Measurements from ENCODE around the gene UBA52.

The UBA52 gene

DNA sequence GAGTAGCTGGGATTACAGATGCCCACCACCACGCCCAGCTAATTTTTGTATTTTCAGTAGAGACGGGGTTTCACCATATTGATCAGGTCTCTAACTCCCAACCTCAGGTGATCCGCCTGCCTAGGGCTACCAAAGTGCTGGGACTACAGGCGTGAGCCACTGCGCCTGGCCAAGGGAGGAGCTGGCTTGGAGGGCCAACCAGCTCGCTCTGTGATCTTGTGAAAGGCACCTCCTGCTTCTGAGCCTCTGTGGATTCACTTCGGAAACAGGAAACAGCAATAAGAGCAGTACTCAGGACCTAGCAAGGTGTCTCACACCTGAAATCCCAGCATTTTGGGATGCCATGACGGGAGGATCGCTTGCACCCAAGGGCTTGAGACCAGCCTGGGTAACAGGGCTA lies 47.8 kb upstream of the UBA52 start:
- peaks cover 18% of the 10 kb centered on the region for H3F3A ChIP-seq (ENCODE audit: insufficient read depth, low read length)
- no peaks in the 10 kb centered on the region for H3K27me3 ChIP-seq (replicated peaks; ENCODE audit: insufficient read depth, low read length)
- no peaks in the 10 kb centered on the region for H3K9me2 ChIP-seq (replicated peaks; ENCODE audit: insufficient read depth, low read length)
- H2AFZ ChIP-seq (ENCODE audit: low read length) = no peak overlapping the region
- no peak for DNase-seq
- H3K4me1 ChIP-seq (ENCODE audit: low read length) = peaks cover 9% of the 10 kb centered on the region
- H3K27ac ChIP-seq (ENCODE audit: low read length) = no peak overlapping the region
- H3K9me3 ChIP-seq (replicated peaks; ENCODE audit: insufficient read depth, low read length) = no peaks in the 10 kb centered on the region
- H3K9ac ChIP-seq (ENCODE audit: low read length) = no peak overlapping the region
- no peak overlapping the region for H3K4me3 ChIP-seq (ENCODE audit: low read length)
- no peaks in the 10 kb centered on the region for H3K36me3 ChIP-seq (replicated peaks; ENCODE audit: insufficient read depth, low read length)
- H4K20me1 ChIP-seq (ENCODE audit: insufficient read depth, low read length) = peaks cover 12% of the 10 kb centered on the region
- TF ChIP-seq EZH2phosphoT487 (IDR thresholded peaks at IDR 0.05; ENCODE audit: low read length) (no peak), EZH2 (optimal IDR thresholded peaks at IDR 0.05; ENCODE audit: low read depth, low read length) (no peak)
- TF ChIP-seq, protein P1, sequence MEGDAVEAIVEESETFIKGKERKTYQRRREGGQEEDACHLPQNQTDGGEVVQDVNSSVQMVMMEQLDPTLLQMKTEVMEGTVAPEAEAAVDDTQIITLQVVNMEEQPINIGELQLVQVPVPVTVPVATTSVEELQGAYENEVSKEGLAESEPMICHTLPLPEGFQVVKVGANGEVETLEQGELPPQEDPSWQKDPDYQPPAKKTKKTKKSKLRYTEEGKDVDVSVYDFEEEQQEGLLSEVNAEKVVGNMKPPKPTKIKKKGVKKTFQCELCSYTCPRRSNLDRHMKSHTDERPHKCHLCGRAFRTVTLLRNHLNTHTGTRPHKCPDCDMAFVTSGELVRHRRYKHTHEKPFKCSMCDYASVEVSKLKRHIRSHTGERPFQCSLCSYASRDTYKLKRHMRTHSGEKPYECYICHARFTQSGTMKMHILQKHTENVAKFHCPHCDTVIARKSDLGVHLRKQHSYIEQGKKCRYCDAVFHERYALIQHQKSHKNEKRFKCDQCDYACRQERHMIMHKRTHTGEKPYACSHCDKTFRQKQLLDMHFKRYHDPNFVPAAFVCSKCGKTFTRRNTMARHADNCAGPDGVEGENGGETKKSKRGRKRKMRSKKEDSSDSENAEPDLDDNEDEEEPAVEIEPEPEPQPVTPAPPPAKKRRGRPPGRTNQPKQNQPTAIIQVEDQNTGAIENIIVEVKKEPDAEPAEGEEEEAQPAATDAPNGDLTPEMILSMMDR (IDR thresholded peaks at IDR 0.05; ENCODE audit: low read length) = no peak
- H3K4me2 ChIP-seq (ENCODE audit: low read depth, low read length) = no peak overlapping the region
- H3K79me2 ChIP-seq (ENCODE audit: low read length) = peaks cover 30% of the 10 kb centered on the region

GRCh38 chr19:18526316-18526715 lies 45.3 kb upstream of the UBA52 start:
- peaks cover 6% of the 10 kb centered on the region for H3K79me2 ChIP-seq (ENCODE audit: low read length)
- no peaks in the 10 kb centered on the region for H3K9me3 ChIP-seq (replicated peaks; ENCODE audit: insufficient read depth, low read length)
- no peak overlapping the region for H3K27ac ChIP-seq (ENCODE audit: low read length)
- no peak for DNase-seq
- H3K4me3 ChIP-seq (ENCODE audit: low read length) = no peak overlapping the region
- no peak overlapping the region for H3K9ac ChIP-seq (ENCODE audit: low read length)
- H4K20me1 ChIP-seq (ENCODE audit: insufficient read depth, low read length) = no peaks in the 10 kb centered on the region
- no peaks in the 10 kb centered on the region for H3K27me3 ChIP-seq (replicated peaks; ENCODE audit: insufficient read depth, low read length)
- no peak overlapping the region for H2AFZ ChIP-seq (ENCODE audit: low read length)
- H3K36me3 ChIP-seq (replicated peaks; ENCODE audit: insufficient read depth, low read length) = no peaks in the 10 kb centered on the region
- peaks cover 6% of the 10 kb centered on the region; the same call in 1 of the 2 replicates for H3K4me1 ChIP-seq (ENCODE audit: low read length)
- TF ChIP-seq, protein P1 (IDR thresholded peaks at IDR 0.05; ENCODE audit: low read length) = no peak
- peaks cover 2% of the 10 kb centered on the region; the same call in 1 of the 2 replicates for H3F3A ChIP-seq (ENCODE audit: insufficient read depth, low read length)
- no peaks in the 10 kb centered on the region for H3K9me2 ChIP-seq (replicated peaks; ENCODE audit: insufficient read depth, low read length)
- H3K4me2 ChIP-seq (ENCODE audit: low read depth, low read length) = no peak overlapping the region

DNA sequence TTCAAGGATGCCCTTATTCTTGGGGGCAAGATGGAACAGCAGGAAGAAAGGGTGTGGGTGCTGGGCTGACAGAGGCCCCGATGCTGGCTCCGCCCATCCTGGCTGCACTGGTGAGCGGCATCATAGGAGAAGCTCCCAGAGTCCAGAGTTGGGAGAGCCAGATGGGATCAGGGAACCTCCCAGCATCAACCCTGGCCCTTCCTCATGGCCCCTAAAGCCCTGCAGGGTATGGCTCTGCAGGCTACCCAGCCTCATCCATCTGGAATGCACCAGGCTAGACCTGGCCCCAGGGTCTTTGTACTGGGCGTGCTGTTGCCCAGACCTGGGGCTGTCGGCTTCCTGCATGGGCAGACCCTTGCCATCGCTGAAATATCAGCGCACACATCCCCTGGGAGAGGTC lies 41.9 kb upstream of the UBA52 start:
- Histone ChIP-seq H3K9ac (ENCODE audit: low read length) (no peak overlapping the region), H3K4me1 (ENCODE audit: low read length) (peaks cover 6% of the 10 kb centered on the region; the same call in 1 of the 2 replicates), H3K36me3 (replicated peaks; ENCODE audit: insufficient read depth, low read length) (no peaks in the 10 kb centered on the region), H3K4me2 (ENCODE audit: low read depth, low read length) (no peak overlapping the region), H3K27me3 (replicated peaks; ENCODE audit: insufficient read depth, low read length) (no peaks in the 10 kb centered on the region), H3K79me2 (ENCODE audit: low read length) (no peaks in the 10 kb centered on the region), H3K9me3 (replicated peaks; ENCODE audit: insufficient read depth, low read length) (no peaks in the 10 kb centered on the region), H3K9me2 (replicated peaks; ENCODE audit: insufficient read depth, low read length) (no peaks in the 10 kb centered on the region), H2AFZ (ENCODE audit: low read length) (no peak overlapping the region), H4K20me1 (ENCODE audit: insufficient read depth, low read length) (no peaks in the 10 kb centered on the region), H3K4me3 (ENCODE audit: low read length) (no peak overlapping the region), H3K27ac (ENCODE audit: low read length) (no peak overlapping the region), H3F3A (ENCODE audit: insufficient read depth, low read length) (no peaks in the 10 kb centered on the region)
- no peak for DNase-seq
- TF ChIP-seq, protein P1 (IDR thresholded peaks at IDR 0.05; ENCODE audit: low read length) = no peak
- TF ChIP-seq EZH2 (optimal IDR thresholded peaks at IDR 0.05; ENCODE audit: low read depth, low read length) = no peak
- no peak for TF ChIP-seq EZH2phosphoT487 (IDR thresholded peaks at IDR 0.05; ENCODE audit: low read length)

Data from MM.1S (cell line).